Right atrium auricular region (tissue), 2 donors: ENCODE measurements around the gene C1orf167. TPM values are rescaled to one million over a fixed set of nuclear protein-coding genes. Genes with fewer than 3 reads are reported as not detected.

Experiments
- DNase-seq: peaks from one replicate; pipeline ENCODE4 v3.0.0-alpha.2; 2019; ENCODE audit warnings: low spot score
- H3K27ac ChIP-seq, 2 donors: fragments of 200-600 bp; sonication (generic); 1 replicate in 1 of 2; 2 replicates in 1 of 2; pipeline ENCODE4 v1.5.1; 2016 to 2019
- H3K27me3 ChIP-seq, 2 donors: fragments of 200-600 bp; sonication (generic); one replicate each; pipeline versions ENCODE4 v1.5.1 to v1.6.0; 2017 to 2019
- H3K36me3 ChIP-seq: fragments of 200-600 bp; sonication (generic); one replicate; pipeline ENCODE4 v1.5.1; 2016
- H3K4me1 ChIP-seq, 2 donors: fragments of 200-600 bp; sonication (generic); one replicate each; pipeline versions ENCODE4 v1.5.1 to v1.6.0; 2017 to 2019
- H3K4me3 ChIP-seq, 2 donors: fragments of 200-600 bp; sonication (generic); 1 replicate in 1 of 2; 2 replicates in 1 of 2; pipeline ENCODE4 v1.5.1; 2017 to 2019; ENCODE audit warnings: mild to moderate bottlenecking in 1 of 2, moderate library complexity in 1 of 2
- H3K9me3 ChIP-seq, 2 donors: fragments of 200-600 bp; sonication (generic); one replicate each; pipeline ENCODE4 v1.5.1; 2019
- CTCF ChIP-seq, 2 donors: fragments of 200-600 bp; sonication (generic); IDR thresholded peaks; one replicate each; pipeline ENCODE4 v1.5.1; 2019; ENCODE audit warnings: antibody characterized with exemption in 2 of 2
- total RNA-seq, 2 donors: library from RNA; depleted of rRNA; stranded (reverse); fragments of >200 nt; gene quantifications; one replicate each; pipeline ENCODE4 v1.1.0, GENCODE V29; 2016

Gene C1orf167
- total RNA-seq, 2 donors from 2014 or later, result 0.85 to 1.7 TPM

- H3K27ac ChIP-seq, result no peak overlapping the region
- no peaks in the 10 kb centered on the region for H3K27me3 ChIP-seq
- H3K36me3 ChIP-seq, result peaks cover 89% of the 10 kb centered on the region
- no peak overlapping the region for H3K4me3 ChIP-seq
- no peak for DNase-seq
- H3K9me3 ChIP-seq, result no peaks in the 10 kb centered on the region
- H3K4me1 ChIP-seq, result no peaks in the 10 kb centered on the region
- no peak for TF ChIP-seq CTCF (IDR thresholded peaks at IDR 0.05)
Observed at GRCh38 chr1:11826946-11827345, 65.0 kb downstream of the C1orf167 start.

DNA sequence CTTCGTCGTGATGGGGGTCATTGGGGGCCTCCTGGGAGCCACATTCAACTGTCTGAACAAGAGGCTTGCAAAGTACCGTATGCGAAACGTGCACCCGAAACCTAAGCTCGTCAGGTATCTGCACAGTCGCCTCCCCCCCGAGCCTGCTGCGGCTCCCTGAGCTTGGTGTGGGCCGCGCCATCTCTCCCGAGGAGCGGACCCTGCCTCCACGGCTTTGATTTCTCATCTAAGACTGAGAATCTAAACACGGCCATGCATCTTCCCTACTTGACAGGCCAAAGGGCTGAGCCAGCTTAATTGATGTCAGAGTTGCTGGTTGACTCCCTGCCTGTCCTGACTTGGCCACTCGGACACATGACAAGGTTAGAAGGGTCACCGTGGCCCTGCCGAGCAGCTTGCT lies 66.5 kb downstream of the C1orf167 start:
- H3K27me3 ChIP-seq, result no peaks in the 10 kb centered on the region
- no peaks in the 10 kb centered on the region for H3K9me3 ChIP-seq
- H3K36me3 ChIP-seq, result peaks cover 84% of the 10 kb centered on the region
- TF ChIP-seq CTCF (IDR thresholded peaks at IDR 0.05), result no peak
- DNase-seq, result no peak
- no peak overlapping the region for H3K27ac ChIP-seq
- no peaks in the 10 kb centered on the region for H3K4me1 ChIP-seq
- no peak overlapping the region for H3K4me3 ChIP-seq

GRCh38 chr1:11831945-11832725 lies 70.1 kb downstream of the C1orf167 start:
- no peak overlapping the region for H3K4me3 ChIP-seq
- no peak for DNase-seq
- no peak for TF ChIP-seq CTCF (IDR thresholded peaks at IDR 0.05)
- H3K4me1 ChIP-seq, result no peaks in the 10 kb centered on the region
- peaks cover 87% of the 10 kb centered on the region for H3K36me3 ChIP-seq
- no peaks in the 10 kb centered on the region for H3K9me3 ChIP-seq
- no peaks in the 10 kb centered on the region for H3K27me3 ChIP-seq
- no peak overlapping the region for H3K27ac ChIP-seq

DNA sequence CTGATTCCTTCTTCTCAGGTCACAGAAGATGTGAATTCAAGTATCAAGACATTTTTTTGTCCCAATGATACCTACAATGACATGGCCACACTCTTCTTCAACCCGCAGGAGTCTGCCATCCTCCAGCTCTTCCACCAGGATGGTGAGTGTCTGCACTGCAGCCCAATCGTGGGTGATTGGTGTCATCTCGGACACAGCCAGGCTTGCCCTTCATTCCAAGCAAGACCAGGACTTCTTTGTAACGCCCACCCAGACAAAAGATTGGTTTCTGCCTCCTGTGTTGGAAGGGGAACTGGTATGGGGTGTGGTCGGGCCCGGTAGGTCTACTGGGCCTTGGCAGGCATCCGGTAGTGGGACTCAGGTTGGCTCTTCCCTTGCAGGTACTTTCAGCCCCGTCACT lies 71.5 kb downstream of the C1orf167 start:
- H3K9me3 ChIP-seq, result no peaks in the 10 kb centered on the region
- H3K27ac ChIP-seq, result no peak overlapping the region
- no peak for TF ChIP-seq CTCF (IDR thresholded peaks at IDR 0.05)
- H3K27me3 ChIP-seq, result no peaks in the 10 kb centered on the region
- H3K36me3 ChIP-seq, result peaks cover 89% of the 10 kb centered on the region
- DNase-seq, result no peak
- no peak overlapping the region for H3K4me3 ChIP-seq
- no peaks in the 10 kb centered on the region for H3K4me1 ChIP-seq

GRCh38 chr1:11833900-11834299 lies 71.9 kb downstream of the C1orf167 start:
- Histone ChIP-seq H3K9me3 (no peaks in the 10 kb centered on the region), H3K27ac (no peak overlapping the region), H3K36me3 (peaks cover 89% of the 10 kb centered on the region), H3K4me3 (no peak overlapping the region), H3K27me3 (no peaks in the 10 kb centered on the region), H3K4me1 (peaks cover 0 to 1% of the 10 kb centered on the region in 2 donors)
- TF ChIP-seq CTCF (IDR thresholded peaks at IDR 0.05), result no peak
- no peak for DNase-seq
